HG03108 (cell line): Measurements from ENCODE around the gene VPS4A.
"Not testable (repeated sequence)": the region's sequence is repeated elsewhere in the genome, so short reads cannot be mapped to it uniquely, and the experiment has no call there.

ENCODE experiments used
- ATAC-seq: cut with Tn5 transposase; IDR thresholded peaks from one replicate; pipeline ENCODE4 v1.9.1; 2021; ENCODE audit warnings: moderate library complexity; ENCODE audit not compliant: unreplicated experiment

The VPS4A gene

DNA sequence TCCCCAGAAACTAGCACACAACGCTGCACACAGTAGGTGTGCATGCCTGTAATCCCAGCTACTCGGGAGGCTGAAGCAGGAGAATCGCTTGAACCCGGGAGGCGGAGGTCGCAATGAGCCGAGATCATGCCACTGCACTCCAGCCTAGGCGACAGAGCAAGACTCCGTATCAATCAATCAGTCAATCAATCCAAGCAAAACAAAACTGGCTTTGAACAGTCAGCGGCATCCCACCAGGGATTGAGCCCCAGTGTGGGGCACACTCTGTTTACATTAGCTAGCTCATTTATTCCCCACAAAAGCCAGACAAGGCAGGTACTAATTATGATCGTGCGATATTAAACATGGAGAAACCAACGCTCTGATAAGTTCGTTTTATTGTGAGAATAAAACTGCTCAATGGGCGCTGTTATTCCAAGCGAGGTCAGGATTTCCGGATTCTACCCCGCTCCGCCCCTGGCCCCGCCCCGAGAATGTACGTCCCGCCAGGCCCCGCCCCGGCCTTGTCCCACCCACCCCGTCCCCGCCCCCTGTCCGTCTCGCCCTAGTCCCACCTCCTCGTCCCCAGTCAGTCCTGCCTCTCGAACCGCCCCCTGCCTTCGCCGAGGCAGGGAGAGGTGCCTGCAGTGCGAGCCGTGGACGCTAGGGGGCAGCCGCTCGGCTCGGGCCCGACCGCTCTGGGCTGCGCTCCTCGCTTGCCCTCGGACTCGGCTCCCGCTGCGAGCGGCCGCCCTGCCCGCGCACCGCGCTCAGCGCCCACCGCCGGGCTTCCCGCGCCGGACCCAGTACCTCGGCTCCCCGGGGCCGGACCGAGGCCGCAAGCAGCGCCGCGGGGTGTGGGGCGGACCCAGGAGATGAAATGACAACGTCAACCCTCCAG, at the start of gene VPS4A:
TSS of gene VPS4A (plus strand) at position 698 of the 880 bp plus-strand sequence. CDS start at position 860, 162 bp downstream.
- peak; percentile 96 for ATAC-seq

GRCh38 chr16:69266334-69267063, 44.7 kb upstream of the VPS4A start:
- ATAC-seq, result no peak

GRCh38 chr16:69267633-69268032, 43.5 kb upstream of the VPS4A start:
- no peak for ATAC-seq

- ATAC-seq, result no peak
These were observed 40.8 kb upstream of the VPS4A start for GRCh38 chr16:69270395-69270794.

- ATAC-seq, result no peak
These were observed 40.3 kb upstream of the VPS4A start for GRCh38 chr16:69270831-69271230.

- no peak for ATAC-seq
These were observed 38.1 kb upstream of the VPS4A start for GRCh38 chr16:69273009-69273408.

DNA sequence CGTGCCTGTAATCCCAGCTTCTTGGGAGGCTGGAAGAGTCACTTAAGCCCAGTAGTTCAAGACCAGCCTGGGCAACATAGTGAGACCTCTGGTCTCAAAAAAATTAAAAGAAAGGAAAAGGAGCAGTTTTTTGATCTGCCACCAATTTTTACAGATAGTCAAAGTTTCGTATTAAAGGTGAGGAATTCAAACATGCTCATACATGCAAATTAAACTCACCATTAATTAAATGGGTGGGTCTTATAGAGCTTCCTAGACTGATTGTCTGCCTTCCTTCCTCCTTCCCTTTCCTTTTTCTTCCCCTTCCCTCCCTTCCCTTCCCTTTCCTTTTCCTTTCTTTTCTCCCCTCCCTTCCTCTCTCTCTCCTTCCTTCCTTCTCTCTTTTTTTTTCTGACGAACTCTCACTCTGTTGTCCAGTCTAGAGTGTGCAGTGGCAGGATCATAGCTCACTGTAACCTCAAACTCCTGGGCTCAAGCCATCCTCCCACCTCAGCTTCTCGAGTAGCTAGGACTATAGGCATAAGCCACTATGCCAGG, 36.4 kb upstream of the VPS4A start:
- ATAC-seq, result no peak

DNA sequence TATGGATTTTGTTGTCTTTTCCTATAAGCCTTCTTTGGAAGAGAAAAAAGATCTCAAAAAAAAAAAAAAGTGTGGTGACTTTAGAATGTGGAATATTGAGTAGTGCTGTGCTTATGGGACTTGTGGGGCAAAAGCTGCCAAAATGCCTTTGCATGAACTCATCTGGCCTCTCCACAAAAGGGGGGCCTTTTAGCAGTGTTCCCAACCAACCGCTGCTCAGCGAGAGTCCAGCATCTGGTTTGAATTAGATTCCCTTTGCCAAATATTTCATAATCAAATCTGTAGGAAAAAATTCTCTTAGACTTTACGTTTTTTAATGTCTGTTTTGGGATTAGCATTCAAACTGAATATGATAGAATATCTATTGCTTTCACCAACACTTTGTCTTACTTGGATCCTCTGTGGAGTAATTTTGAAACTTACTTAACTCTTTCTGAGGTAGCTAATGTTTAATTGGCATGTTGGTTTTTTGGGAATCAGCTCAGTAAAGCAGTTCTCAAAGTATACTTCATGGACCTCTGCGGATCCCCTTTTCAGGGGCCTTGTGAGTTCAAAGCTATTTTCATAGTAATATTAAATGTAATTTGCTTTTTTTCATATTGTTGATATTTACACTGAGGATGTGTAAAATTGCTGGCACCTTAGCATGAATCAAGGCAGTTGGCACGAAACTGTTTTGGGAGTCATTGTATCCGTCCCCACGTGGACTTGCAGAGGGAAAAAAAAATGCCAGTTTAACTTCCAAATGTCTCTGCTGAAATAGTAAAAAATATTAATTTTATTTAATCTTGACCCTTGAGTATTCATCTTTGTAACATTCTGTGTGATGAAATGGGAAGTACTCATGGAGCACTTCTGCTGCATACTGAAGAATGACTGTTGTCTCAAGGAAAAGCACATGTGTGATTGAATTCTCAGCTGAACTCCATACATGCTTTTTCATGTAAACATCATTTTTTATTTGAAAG, 34.7 kb upstream of the VPS4A start:
- no peak for ATAC-seq

DNA sequence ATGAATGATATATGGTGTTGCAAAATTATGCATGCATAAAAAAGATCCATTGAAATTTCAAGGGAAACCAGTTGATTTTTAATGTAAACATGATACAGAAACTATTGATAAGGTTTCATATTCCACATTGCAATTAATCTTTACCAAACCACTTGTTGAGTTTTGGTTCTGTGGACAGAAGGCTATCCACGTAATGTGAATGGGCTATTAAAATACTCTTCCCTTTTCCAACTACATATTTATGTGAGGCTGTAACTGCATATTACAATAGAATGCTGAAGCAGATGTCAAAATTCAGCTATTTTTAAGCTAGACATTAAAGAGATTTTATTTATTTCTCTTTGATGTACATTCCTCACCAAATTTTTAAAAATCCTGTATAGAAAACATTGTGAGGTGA, 33.7 kb upstream of the VPS4A start:
- no peak for ATAC-seq

DNA sequence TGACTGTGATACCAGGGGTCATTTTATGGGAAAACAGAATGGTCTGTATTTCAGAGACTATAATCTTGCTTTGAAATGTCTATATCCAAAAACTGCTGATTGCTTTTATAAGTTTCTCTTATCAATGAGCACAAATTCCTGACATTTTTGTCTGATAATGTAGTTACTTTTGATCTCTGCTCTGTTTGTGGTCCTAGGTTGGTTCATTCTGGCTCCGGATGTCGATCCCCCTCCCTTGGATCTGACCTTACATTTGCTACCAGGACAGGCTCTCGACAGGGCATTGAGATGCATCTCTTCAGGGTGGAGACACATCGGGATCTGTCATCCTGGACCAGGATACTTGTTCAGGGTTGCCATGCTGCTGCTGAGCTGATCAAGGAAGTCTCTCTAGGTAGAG, 27.3 kb upstream of the VPS4A start:
- no peak for ATAC-seq

- no peak for ATAC-seq
These were observed 25.9 kb upstream of the VPS4A start for GRCh38 chr16:69285240-69285639.

GRCh38 chr16:69286941-69287713, 24.0 kb upstream of the VPS4A start:
- no peak for ATAC-seq

- ATAC-seq, result not testable (repeated sequence)
These were observed 19.5 kb upstream of the VPS4A start for GRCh38 chr16:69291657-69292056.

DNA sequence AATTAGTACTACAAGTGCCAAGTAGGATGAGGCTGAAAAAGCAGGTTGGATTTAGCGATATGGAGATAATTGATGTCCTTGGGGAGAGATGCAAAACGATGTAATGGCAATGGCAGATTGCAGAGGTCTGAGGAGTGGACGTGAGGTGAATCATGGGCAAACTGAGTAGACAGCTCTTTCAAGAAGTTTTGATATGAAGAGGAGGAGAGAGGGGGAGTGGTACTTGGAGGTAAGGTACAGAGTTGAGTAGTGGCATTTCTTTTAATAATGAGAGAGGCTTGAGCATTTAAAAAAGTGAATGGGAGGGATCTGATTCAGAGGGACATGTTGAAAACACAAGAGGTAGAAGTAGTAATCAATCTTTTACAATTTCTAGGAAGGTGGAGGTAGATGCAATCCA, 17.7 kb upstream of the VPS4A start:
- no peak for ATAC-seq

DNA sequence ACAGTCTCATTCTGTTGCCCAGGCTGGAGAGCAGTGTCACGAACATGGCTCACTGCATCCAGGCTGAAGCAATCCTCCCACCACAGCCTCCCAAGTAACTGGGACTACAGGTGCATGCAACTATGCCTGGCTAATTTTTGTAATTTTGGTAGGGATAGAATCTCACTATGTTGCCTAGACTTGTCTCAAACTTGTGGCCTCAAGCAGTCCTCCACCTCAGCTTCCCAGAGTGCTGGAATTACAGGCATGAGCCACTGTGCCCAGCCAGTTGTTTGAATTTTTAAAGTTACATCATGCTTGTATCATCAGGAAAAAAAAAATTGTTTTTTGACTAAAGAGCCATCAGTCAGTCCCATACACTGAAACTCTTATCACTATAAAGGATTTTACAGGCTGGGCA, 17.1 kb upstream of the VPS4A start:
- ATAC-seq, result no peak

DNA sequence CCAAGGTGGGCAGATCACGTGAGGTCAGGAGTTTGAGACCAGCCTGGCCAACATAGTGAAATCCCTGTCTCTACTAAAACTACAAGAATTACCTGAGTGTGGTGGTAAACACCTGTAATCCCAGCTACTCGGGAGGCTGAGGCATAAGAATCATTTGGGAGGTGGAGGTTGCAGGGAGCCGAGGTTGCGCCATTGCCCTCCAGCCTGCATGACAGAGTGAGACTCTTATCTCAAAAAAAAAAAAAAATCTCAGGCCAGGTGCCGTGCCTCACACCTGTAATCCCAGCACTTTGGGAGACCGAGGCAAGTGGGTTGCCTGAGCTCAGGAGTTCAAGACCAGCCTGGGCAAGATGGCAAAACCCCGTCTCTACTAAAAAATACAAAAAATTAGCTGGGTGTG, 14.4 kb upstream of the VPS4A start:
- ATAC-seq, result not testable (repeated sequence)

GRCh38 chr16:69298261-69298660, 12.9 kb upstream of the VPS4A start:
- ATAC-seq, result no peak

DNA sequence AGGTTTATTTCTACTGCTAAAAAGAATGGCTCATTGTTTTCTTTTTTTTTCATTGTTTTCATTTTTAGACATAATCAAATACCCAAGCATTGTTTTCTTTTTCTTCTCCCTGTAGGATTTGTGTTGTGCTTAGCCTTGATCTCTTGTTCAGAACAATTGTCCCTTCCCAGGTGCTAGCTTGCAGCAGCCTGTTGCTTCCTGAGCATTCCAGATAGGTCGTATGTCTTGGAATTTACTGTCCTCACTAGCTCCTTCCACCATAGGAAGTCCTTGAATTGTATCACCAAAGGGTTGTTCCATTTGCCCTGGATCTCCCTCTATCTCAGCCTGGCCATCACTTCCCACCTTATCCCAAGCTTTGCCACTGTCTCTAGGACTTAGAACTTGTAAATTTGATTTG, 10.0 kb upstream of the VPS4A start:
- no peak for ATAC-seq

- no peak for ATAC-seq
These were observed 9.3 kb upstream of the VPS4A start for GRCh38 chr16:69301861-69302260.

GRCh38 chr16:69302301-69302700, 8.8 kb upstream of the VPS4A start:
- no peak for ATAC-seq
